Endothelial cell of umbilical vein (primary cell): ENCODE measurements around the gene GABBR2.

ENCODE experiments used
- MYC ChIP-seq: IDR thresholded peaks from one replicate; pipeline ENCODE4 v1.6.1; 2011; ENCODE audit warnings: mild to moderate bottlenecking, low read depth, low read length
- POLR2A ChIP-seq: IDR thresholded peaks from 2 replicates; pipeline ENCODE4 v1.6.1; 2012; ENCODE audit warnings: low read depth, mild to moderate bottlenecking, control low read depth, low read length
- TF ChIP-seq, protein P1 (sequence below), 2 donors: IDR thresholded peaks; 1 replicate in 1 of 2; 2 replicates in 1 of 2; pipeline ENCODE4 v1.5.1; 2011; ENCODE audit warnings: low read length in 2 of 2, mild to moderate bottlenecking in 2 of 2, moderate library complexity in 2 of 2, control low read depth in 1 of 2, inconsistent platforms in 1 of 2, low read depth in 1 of 2; ENCODE audit not compliant: insufficient read depth in 1 of 2; ENCODE audit errors: extremely low read depth in 1 of 2
- TF ChIP-seq, protein P2 (sequence below): IDR thresholded peaks from 2 replicates; pipeline ENCODE4 v1.6.1; 2011; ENCODE audit not compliant: insufficient read depth, insufficient read length

DNA sequence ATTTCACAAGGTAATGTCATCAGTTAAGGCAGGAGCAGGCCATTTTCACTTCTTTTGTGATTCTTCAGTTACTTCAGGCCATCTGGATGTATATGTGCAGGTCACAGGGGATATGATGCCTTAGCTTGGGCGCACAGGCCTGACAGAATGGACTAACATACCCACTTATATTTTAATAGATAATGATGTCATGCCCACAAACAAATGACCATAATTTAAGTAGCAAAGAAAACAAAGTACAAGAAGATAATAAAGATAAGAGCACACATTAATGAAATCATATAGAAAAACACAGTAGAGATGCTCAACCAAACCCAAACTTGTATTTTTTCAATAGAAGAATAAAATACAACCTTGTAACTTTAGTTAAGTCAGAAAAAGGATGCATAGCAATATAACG, 433.6 kb downstream of the GABBR2 start:
- no peak for TF ChIP-seq MYC
- TF ChIP-seq, protein P1, sequence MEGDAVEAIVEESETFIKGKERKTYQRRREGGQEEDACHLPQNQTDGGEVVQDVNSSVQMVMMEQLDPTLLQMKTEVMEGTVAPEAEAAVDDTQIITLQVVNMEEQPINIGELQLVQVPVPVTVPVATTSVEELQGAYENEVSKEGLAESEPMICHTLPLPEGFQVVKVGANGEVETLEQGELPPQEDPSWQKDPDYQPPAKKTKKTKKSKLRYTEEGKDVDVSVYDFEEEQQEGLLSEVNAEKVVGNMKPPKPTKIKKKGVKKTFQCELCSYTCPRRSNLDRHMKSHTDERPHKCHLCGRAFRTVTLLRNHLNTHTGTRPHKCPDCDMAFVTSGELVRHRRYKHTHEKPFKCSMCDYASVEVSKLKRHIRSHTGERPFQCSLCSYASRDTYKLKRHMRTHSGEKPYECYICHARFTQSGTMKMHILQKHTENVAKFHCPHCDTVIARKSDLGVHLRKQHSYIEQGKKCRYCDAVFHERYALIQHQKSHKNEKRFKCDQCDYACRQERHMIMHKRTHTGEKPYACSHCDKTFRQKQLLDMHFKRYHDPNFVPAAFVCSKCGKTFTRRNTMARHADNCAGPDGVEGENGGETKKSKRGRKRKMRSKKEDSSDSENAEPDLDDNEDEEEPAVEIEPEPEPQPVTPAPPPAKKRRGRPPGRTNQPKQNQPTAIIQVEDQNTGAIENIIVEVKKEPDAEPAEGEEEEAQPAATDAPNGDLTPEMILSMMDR (IDR thresholded peaks at IDR 0.05; ENCODE audit: extremely low read depth in 1 of 2, insufficient read depth in 1 of 2, low read depth in 1 of 2, low read length in 2 of 2), result no peak
- TF ChIP-seq POLR2A, result no peak
- TF ChIP-seq, protein P2, sequence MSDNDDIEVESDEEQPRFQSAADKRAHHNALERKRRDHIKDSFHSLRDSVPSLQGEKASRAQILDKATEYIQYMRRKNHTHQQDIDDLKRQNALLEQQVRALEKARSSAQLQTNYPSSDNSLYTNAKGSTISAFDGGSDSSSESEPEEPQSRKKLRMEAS, result no peak
